ENCODE measurements around the gene TMEM95.

DNA sequence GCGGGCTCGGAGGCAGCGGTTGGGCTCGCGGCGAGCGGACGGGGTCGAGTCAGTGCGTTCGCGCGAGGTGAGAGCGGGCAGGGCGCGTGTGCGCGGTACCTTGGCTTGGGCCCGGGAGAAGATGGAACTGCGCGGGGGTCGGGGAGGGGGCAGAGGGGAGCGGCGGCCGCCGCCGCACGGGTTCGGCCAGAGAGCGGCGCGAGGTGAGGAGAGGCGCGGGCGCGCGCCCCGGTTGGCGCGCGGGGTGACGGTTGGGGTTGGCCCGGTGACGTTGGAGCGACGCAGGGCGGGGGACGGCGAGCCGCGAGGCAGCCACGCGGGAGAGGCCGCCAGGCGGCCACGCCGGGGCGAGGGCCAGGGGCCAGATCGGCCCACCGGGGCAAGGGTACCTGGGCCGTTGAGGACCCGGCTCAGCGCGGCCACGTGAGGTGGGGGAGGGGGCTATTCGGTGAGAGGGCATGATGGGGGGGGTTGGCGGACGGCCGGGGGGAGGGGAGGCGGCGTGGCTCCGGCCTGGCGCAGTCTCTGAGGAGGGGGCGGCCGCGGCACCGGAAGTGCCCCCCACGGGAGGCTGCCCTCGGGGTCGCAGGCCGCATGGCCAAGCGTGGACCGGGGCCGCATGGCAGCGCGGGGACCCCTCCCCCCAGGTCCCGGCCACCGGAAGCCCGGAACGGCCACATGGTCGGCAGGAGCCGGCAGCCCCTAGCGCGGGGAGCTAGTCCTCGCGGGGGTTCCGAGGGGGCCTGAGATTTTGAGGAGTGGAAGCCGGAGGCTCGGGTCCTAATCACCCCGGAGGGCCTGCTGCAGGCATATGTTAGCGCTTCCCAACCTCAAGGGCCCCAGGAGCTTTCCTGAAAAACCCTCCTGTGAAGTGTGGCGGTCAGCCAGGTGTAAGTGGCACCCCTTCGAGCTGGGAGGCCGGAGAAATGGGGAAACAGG, 47.0 kb upstream of the TMEM95 start:
- TF ChIP-seq TCF4 (CRISPR knock-in tag; IDR thresholded peaks at IDR 0.05; ENCODE audit: borderline replicate concordance) (no peak), ZFP3 (CRISPR knock-in tag; IDR thresholded peaks at IDR 0.05) (no peak), ZNF70 (CRISPR knock-in tag; IDR thresholded peaks at IDR 0.05) (no peak), PPARA (CRISPR knock-in tag; IDR thresholded peaks at IDR 0.05; ENCODE audit: borderline replicate concordance) (no peak), CSDC2 (CRISPR knock-in tag; IDR thresholded peaks at IDR 0.05) (no peak), GLIS3 (CRISPR knock-in tag; IDR thresholded peaks at IDR 0.05) (no peak), ARNTL (CRISPR knock-in tag; IDR thresholded peaks at IDR 0.05; ENCODE audit: borderline replicate concordance, low read depth) (no peak), ZFP30 (CRISPR knock-in tag; IDR thresholded peaks at IDR 0.05) (no peak), RARB (CRISPR knock-in tag; IDR thresholded peaks at IDR 0.05) (no peak)
- TF ChIP-seq, protein P1, sequence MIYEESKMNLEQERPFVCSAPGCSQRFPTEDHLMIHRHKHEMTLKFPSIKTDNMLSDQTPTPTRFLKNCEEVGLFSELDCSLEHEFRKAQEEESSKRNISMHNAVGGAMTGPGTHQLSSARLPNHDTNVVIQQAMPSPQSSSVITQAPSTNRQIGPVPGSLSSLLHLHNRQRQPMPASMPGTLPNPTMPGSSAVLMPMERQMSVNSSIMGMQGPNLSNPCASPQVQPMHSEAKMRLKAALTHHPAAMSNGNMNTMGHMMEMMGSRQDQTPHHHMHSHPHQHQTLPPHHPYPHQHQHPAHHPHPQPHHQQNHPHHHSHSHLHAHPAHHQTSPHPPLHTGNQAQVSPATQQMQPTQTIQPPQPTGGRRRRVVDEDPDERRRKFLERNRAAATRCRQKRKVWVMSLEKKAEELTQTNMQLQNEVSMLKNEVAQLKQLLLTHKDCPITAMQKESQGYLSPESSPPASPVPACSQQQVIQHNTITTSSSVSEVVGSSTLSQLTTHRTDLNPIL (CRISPR knock-in tag; IDR thresholded peaks at IDR 0.05; ENCODE audit: low read depth), result no peak
- TF ChIP-seq, protein P2, sequence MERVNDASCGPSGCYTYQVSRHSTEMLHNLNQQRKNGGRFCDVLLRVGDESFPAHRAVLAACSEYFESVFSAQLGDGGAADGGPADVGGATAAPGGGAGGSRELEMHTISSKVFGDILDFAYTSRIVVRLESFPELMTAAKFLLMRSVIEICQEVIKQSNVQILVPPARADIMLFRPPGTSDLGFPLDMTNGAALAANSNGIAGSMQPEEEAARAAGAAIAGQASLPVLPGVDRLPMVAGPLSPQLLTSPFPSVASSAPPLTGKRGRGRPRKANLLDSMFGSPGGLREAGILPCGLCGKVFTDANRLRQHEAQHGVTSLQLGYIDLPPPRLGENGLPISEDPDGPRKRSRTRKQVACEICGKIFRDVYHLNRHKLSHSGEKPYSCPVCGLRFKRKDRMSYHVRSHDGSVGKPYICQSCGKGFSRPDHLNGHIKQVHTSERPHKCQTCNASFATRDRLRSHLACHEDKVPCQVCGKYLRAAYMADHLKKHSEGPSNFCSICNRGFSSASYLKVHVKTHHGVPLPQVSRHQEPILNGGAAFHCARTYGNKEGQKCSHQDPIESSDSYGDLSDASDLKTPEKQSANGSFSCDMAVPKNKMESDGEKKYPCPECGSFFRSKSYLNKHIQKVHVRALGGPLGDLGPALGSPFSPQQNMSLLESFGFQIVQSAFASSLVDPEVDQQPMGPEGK (CRISPR knock-in tag; IDR thresholded peaks at IDR 0.05; ENCODE audit: borderline replicate concordance), result no peak; the same call in 1 of the 2 replicates
